ENCODE measurements around the gene PHOX2A. TPM values are rescaled to one million over a fixed set of nuclear protein-coding genes. Genes with fewer than 3 reads are reported as not detected.

The PHOX2A gene
- total RNA-seq, 5 donors from 2014 or later (not counting 1 experiment from before 2014, with no cell fraction given): not detected

- H3K4me1 Mint-ChIP-seq: peaks cover 31 to 39% (median 36%) of the 10 kb centered on the region in 3 donors
- H3K36me3 Mint-ChIP-seq: peaks cover 6% of the 10 kb centered on the region
- Histone ChIP-seq H3K27ac (ENCODE audit: low read length) (no peak overlapping the region), H3K4me1 (ENCODE audit: control insufficient read depth in 1 of 2, extremely low read depth in 1 of 2, insufficient read depth in 2 of 2, low read length in 2 of 2) (peaks cover 0 to 30% of the 10 kb centered on the region in 2 experiments), H3K36me3 (ENCODE audit: control insufficient read depth in 2 of 2, extremely low read depth in 1 of 2, insufficient read depth in 1 of 2, low read length in 1 of 2) (peaks cover 0 to 11% of the 10 kb centered on the region in 2 donors), H3K9me3 (no peaks in the 10 kb centered on the region), H3K27me3 (replicated peaks in 1 of 2; ENCODE audit: control insufficient read depth in 2 of 2, extremely low read depth in 1 of 2, insufficient read depth in 2 of 2, low read length in 1 of 2) (peaks cover 8 to 67% of the 10 kb centered on the region in 2 experiments), H3K4me3 (ENCODE audit: control insufficient read depth in 1 of 2, extremely low read depth in 1 of 2, low read length in 1 of 2) (peak overlapping the region in 1 of 2 donors; percentile 32)
- no peak overlapping the region for H3K27ac Mint-ChIP-seq
- DNase-seq (peak in 2 of 35 experiments; percentile 22 to 28), ATAC-seq (replicated peaks in 1 of 4) (peak in 2 of 4 experiments; percentile 5 to 42)
- ChIA-PET CTCF (interaction anchor here (0.6 to 1.0 kb wide), 2 partner anchors 15 to 30 kb away, joined by 3 read pairs; no protein-coding TSS in a partner anchor), POLR2A (no interaction called here)
- peak overlapping the region; percentile 55 to 77 (median 72) for H3K4me3 Mint-ChIP-seq
- peaks cover 43 to 48% of the 10 kb centered on the region in 2 donors for H3K27me3 Mint-ChIP-seq
- WGBS (ENCODE audit: insufficient coverage): 8% methylated on average over 43 of the region's 44 CpGs
- no peaks in the 10 kb centered on the region for H3K9me3 Mint-ChIP-seq
Measured at GRCh38 chr11:72240461-72241290, 3.3 kb downstream of the PHOX2A start.

GRCh38 chr11:72239849-72240460 is 4.0 kb downstream of the PHOX2A start:
- Histone ChIP-seq H3K27ac (ENCODE audit: low read length) (no peak overlapping the region), H3K4me3 (ENCODE audit: control insufficient read depth in 1 of 2, extremely low read depth in 1 of 2, low read length in 1 of 2) (no peak overlapping the region), H3K27me3 (replicated peaks in 1 of 2; ENCODE audit: control insufficient read depth in 2 of 2, extremely low read depth in 1 of 2, insufficient read depth in 2 of 2, low read length in 1 of 2) (peaks cover 5 to 60% of the 10 kb centered on the region in 2 experiments), H3K4me1 (ENCODE audit: control insufficient read depth in 1 of 2, extremely low read depth in 1 of 2, insufficient read depth in 2 of 2, low read length in 2 of 2) (peaks cover 0 to 30% of the 10 kb centered on the region in 2 experiments), H3K9me3 (no peaks in the 10 kb centered on the region), H3K36me3 (ENCODE audit: control insufficient read depth in 2 of 2, extremely low read depth in 1 of 2, insufficient read depth in 1 of 2, low read length in 1 of 2) (peaks cover 0 to 18% of the 10 kb centered on the region in 2 donors)
- Mint-ChIP-seq H3K36me3 (peaks cover 6% of the 10 kb centered on the region), H3K4me3 (peak overlapping the region; percentile 55 to 77 (median 72)), H3K9me3 (no peaks in the 10 kb centered on the region), H3K27me3 (peaks cover 42 to 48% of the 10 kb centered on the region in 2 donors), H3K27ac (no peak overlapping the region), H3K4me1 (peaks cover 31 to 37% (median 36%) of the 10 kb centered on the region in 3 donors)
- peak in 2 of 4 experiments; percentile 11 to 18 for ATAC-seq (replicated peaks in 1 of 4)
- ChIA-PET CTCF (no interaction called here), POLR2A (no interaction called here)
- 6% methylated on average over 68 of the region's 69 CpGs for WGBS (ENCODE audit: insufficient coverage)
- no peak for DNase-seq

- Mint-ChIP-seq H3K27ac (no peak overlapping the region), H3K9me3 (no peaks in the 10 kb centered on the region), H3K27me3 (peaks cover 37 to 42% of the 10 kb centered on the region in 2 donors), H3K36me3 (peaks cover 6% of the 10 kb centered on the region), H3K4me1 (peaks cover 26 to 31% (median 31%) of the 10 kb centered on the region in 3 donors), H3K4me3 (peak overlapping the region in 1 of 3 donors; percentile 63)
- ATAC-seq (replicated peaks in 1 of 4) (peak in 2 of 4 experiments; percentile 8 to 9), DNase-seq (no peak)
- Histone ChIP-seq H3K36me3 (ENCODE audit: control insufficient read depth in 2 of 2, extremely low read depth in 1 of 2, insufficient read depth in 1 of 2, low read length in 1 of 2) (peaks cover 2 to 24% of the 10 kb centered on the region in 2 donors), H3K4me1 (ENCODE audit: control insufficient read depth in 1 of 2, extremely low read depth in 1 of 2, insufficient read depth in 2 of 2, low read length in 2 of 2) (peaks cover 0 to 25% of the 10 kb centered on the region in 2 experiments), H3K4me3 (ENCODE audit: control insufficient read depth in 1 of 2, extremely low read depth in 1 of 2, low read length in 1 of 2) (no peak overlapping the region), H3K27me3 (replicated peaks in 1 of 2; ENCODE audit: control insufficient read depth in 2 of 2, extremely low read depth in 1 of 2, insufficient read depth in 2 of 2, low read length in 1 of 2) (peaks cover 5 to 54% of the 10 kb centered on the region in 2 experiments), H3K9me3 (no peaks in the 10 kb centered on the region), H3K27ac (ENCODE audit: low read length) (no peak overlapping the region)
- ChIA-PET CTCF (no interaction called here), POLR2A (no interaction called here)
- WGBS (ENCODE audit: insufficient coverage): 20% methylated on average over 17 of the region's 25 CpGs
Measured at GRCh38 chr11:72239313-72239848, 4.6 kb downstream of the PHOX2A start.

- ATAC-seq (replicated peaks in 1 of 4) (no peak), DNase-seq (no peak)
- H3K4me1 Mint-ChIP-seq: peaks cover 27 to 31% (median 30%) of the 10 kb centered on the region in 3 donors
- H3K36me3 ChIP-seq (ENCODE audit: control insufficient read depth in 2 of 2, extremely low read depth in 1 of 2, insufficient read depth in 1 of 2, low read length in 1 of 2): peaks cover 2 to 31% of the 10 kb centered on the region in 2 donors
- ChIA-PET POLR2A (interaction anchor here in 1 of 2 donors (1.0 kb wide), 1 partner anchor 15 kb away, joined by 5 read pairs; no protein-coding TSS in a partner anchor), CTCF (interaction anchor here in 1 of 2 donors (0.9 to 1.0 kb wide), 2 partner anchors 16 to 55 kb away, joined by 3 to 5 read pairs; no protein-coding TSS in a partner anchor)
- no peak overlapping the region for H3K27ac Mint-ChIP-seq
- no peak overlapping the region for H3K4me3 ChIP-seq (ENCODE audit: control insufficient read depth in 1 of 2, extremely low read depth in 1 of 2, low read length in 1 of 2)
- no peaks in the 10 kb centered on the region for H3K9me3 Mint-ChIP-seq
- H3K4me3 Mint-ChIP-seq: peak overlapping the region in 1 of 3 donors; percentile 63
- peaks cover 7% of the 10 kb centered on the region for H3K36me3 Mint-ChIP-seq
- peaks cover 36 to 41% of the 10 kb centered on the region in 2 donors for H3K27me3 Mint-ChIP-seq
- peaks cover 0 to 22% of the 10 kb centered on the region in 2 experiments for H3K4me1 ChIP-seq (ENCODE audit: control insufficient read depth in 1 of 2, extremely low read depth in 1 of 2, insufficient read depth in 2 of 2, low read length in 2 of 2)
- whole genome bisulfite sequencing (ENCODE audit: insufficient coverage): 94% methylated on average over 6 of the region's 28 CpGs
- no peak overlapping the region for H3K27ac ChIP-seq (ENCODE audit: low read length)
- peaks cover 5 to 50% of the 10 kb centered on the region in 2 experiments for H3K27me3 ChIP-seq (replicated peaks in 1 of 2; ENCODE audit: control insufficient read depth in 2 of 2, extremely low read depth in 1 of 2, insufficient read depth in 2 of 2, low read length in 1 of 2)
- no peaks in the 10 kb centered on the region for H3K9me3 ChIP-seq
Measured at GRCh38 chr11:72238492-72239312, 5.3 kb downstream of the PHOX2A start.

- H3K36me3 Mint-ChIP-seq: peaks cover 10% of the 10 kb centered on the region
- Histone ChIP-seq H3K9me3 (no peaks in the 10 kb centered on the region), H3K27me3 (replicated peaks in 1 of 2; ENCODE audit: control insufficient read depth in 2 of 2, extremely low read depth in 1 of 2, insufficient read depth in 2 of 2, low read length in 1 of 2) (peaks cover 5 to 43% of the 10 kb centered on the region in 2 experiments), H3K27ac (ENCODE audit: low read length) (no peak overlapping the region), H3K4me3 (ENCODE audit: control insufficient read depth in 1 of 2, extremely low read depth in 1 of 2, low read length in 1 of 2) (no peak overlapping the region), H3K36me3 (ENCODE audit: control insufficient read depth in 2 of 2, extremely low read depth in 1 of 2, insufficient read depth in 1 of 2, low read length in 1 of 2) (peaks cover 2 to 36% of the 10 kb centered on the region in 2 donors), H3K4me1 (ENCODE audit: control insufficient read depth in 1 of 2, extremely low read depth in 1 of 2, insufficient read depth in 2 of 2, low read length in 2 of 2) (peaks cover 0 to 19% of the 10 kb centered on the region in 2 experiments)
- H3K9me3 Mint-ChIP-seq: no peaks in the 10 kb centered on the region
- WGBS (ENCODE audit: insufficient coverage): 70% methylated on average over 10 of the region's 16 CpGs
- peaks cover 31 to 36% of the 10 kb centered on the region in 2 donors for H3K27me3 Mint-ChIP-seq
- no peak overlapping the region for H3K27ac Mint-ChIP-seq
- H3K4me1 Mint-ChIP-seq: peaks cover 23 to 27% (median 25%) of the 10 kb centered on the region in 3 donors
- no peak overlapping the region for H3K4me3 Mint-ChIP-seq
- peak in 17 of 35 experiments; percentile 17 to 65 (median 34) for DNase-seq
- peak; percentile 53 to 63 (median 54) for ATAC-seq (replicated peaks in 1 of 4)
- CTCF ChIA-PET: interaction anchor here in 1 of 2 donors (0.9 to 1.0 kb wide), 2 partner anchors 15 to 55 kb away, joined by 3 to 5 read pairs; no protein-coding TSS in a partner anchor
- POLR2A ChIA-PET: interaction anchor here in 1 of 2 donors (1.0 kb wide), 1 partner anchor 15 kb away, joined by 5 read pairs; no protein-coding TSS in a partner anchor
Measured at GRCh38 chr11:72238040-72238450, 5.9 kb downstream of the PHOX2A start.

Measured in T-cell (primary cell).